BJ (cell line): ENCODE results near the gene NARS2. TPM values are rescaled to one million over a fixed set of nuclear protein-coding genes. Genes with fewer than 3 reads are reported as not detected.

Experiments used
- CTCF ChIA-PET: fragments of 350-600 bp; formaldehyde crosslinking; extraction: SDS; loops from one replicate; lab custom pipeline; 2021; ENCODE audit warnings: antibody characterized with exemption, inconsistent platforms; lab: Yijun Ruan, JAX
- POLR2A ChIA-PET: fragments of 300-600 bp; sonication (Branson Sonifier 250); formaldehyde crosslinking; extraction: SDS; loops from one replicate; lab custom pipeline; 2021; ENCODE audit warnings: antibody characterized with exemption; lab: Charles Lee
- DNase-seq: peaks from one replicate; pipeline ENCODE4 v3.0.0-alpha.2; 2011; ENCODE audit warnings: low read depth
- H3K27me3 ChIP-seq: 2 replicates; pipeline ENCODE4 v1.6.0; 2011; ENCODE audit warnings: low read length; ENCODE audit not compliant: control insufficient read depth, insufficient read depth
- H3K36me3 ChIP-seq: 2 replicates; pipeline ENCODE4 v1.5.1; 2011; ENCODE audit warnings: low read length; ENCODE audit not compliant: control insufficient read depth, insufficient read depth
- H3K4me3 ChIP-seq: 2 replicates; pipeline ENCODE4 v1.5.1; 2011; ENCODE audit warnings: low read depth, mild to moderate bottlenecking, control low read depth, low read length
- CTCF ChIP-seq: IDR thresholded peaks from 2 replicates; pipeline ENCODE4 v1.5.1; 2011; ENCODE audit warnings: low read depth, mild to moderate bottlenecking, control low read depth, inconsistent platforms, low read length, moderate library complexity; ENCODE audit not compliant: insufficient read depth
- polyA plus RNA-seq: library from polyadenylated mRNA; depleted of rRNA; stranded (reverse); fragments of >200 nt; gene quantifications from 2 replicates; pipeline ENCODE4 v1.2.3, GENCODE V29; 2011

NARS2 gene
- polyA plus RNA-seq, 1 experiment = 5.9 TPM

- Histone ChIP-seq H3K36me3 (no peaks in the 10 kb centered on the region), H3K27me3 (no peaks in the 10 kb centered on the region), H3K4me3 (no peak overlapping the region)
- CTCF ChIA-PET = no interaction called here
- DNase-seq = no peak
- no peak for TF ChIP-seq CTCF
- POLR2A ChIA-PET = no interaction called here
Observed at GRCh38 chr11:78497293-78497692, 77.4 kb downstream of the NARS2 start.

GRCh38 chr11:78493413-78493975 is 81.2 kb downstream of the NARS2 start:
- Histone ChIP-seq H3K27me3 (no peaks in the 10 kb centered on the region), H3K36me3 (no peaks in the 10 kb centered on the region), H3K4me3 (no peak overlapping the region)
- CTCF ChIA-PET = interaction anchor here (0.6 kb wide), 1 partner anchor 954 kb away, joined by 3 read pairs; no protein-coding TSS in a partner anchor
- no peak for DNase-seq
- POLR2A ChIA-PET = interaction anchor here (0.5 kb wide), 1 partner anchor 16 kb away, joined by 3 read pairs; no protein-coding TSS in a partner anchor
- no peak for TF ChIP-seq CTCF

GRCh38 chr11:78492973-78493372 is 81.7 kb downstream of the NARS2 start:
- CTCF ChIA-PET = interaction anchor here (0.6 kb wide), 1 partner anchor 955 kb away, joined by 3 read pairs; no protein-coding TSS in a partner anchor

GRCh38 chr11:78489184-78489583 is 85.5 kb downstream of the NARS2 start:
- DNase-seq = no peak
- ChIA-PET CTCF (no interaction called here), POLR2A (no interaction called here)
- Histone ChIP-seq H3K36me3 (no peaks in the 10 kb centered on the region), H3K4me3 (no peak overlapping the region), H3K27me3 (no peaks in the 10 kb centered on the region)
- no peak for TF ChIP-seq CTCF

More at GRCh38 chr11:78492973-78493372, 81.7 kb downstream of the NARS2 start:
- Histone ChIP-seq H3K27me3 (no peaks in the 10 kb centered on the region), H3K36me3 (no peaks in the 10 kb centered on the region), H3K4me3 (no peak overlapping the region)
- no peak for DNase-seq
- no peak for TF ChIP-seq CTCF
- POLR2A ChIA-PET = interaction anchor here (0.5 kb wide), 1 partner anchor 16 kb away, joined by 3 read pairs; no protein-coding TSS in a partner anchor

- H3K27me3 ChIP-seq = no peaks in the 10 kb centered on the region
- no peak for TF ChIP-seq CTCF
- POLR2A ChIA-PET = no interaction called here
- CTCF ChIA-PET = interaction anchor here (0.9 kb wide), 1 partner anchor 18 kb away, joined by 3 read pairs; no protein-coding TSS in a partner anchor
- no peak overlapping the region for H3K4me3 ChIP-seq
- DNase-seq = no peak
- no peaks in the 10 kb centered on the region; the same call in 1 of the 2 replicates for H3K36me3 ChIP-seq
Observed at GRCh38 chr11:78478536-78478935, 96.1 kb downstream of the NARS2 start.
